ENCODE data around the gene STK17A. TPM values are rescaled to one million over a fixed set of nuclear protein-coding genes. Genes with fewer than 3 reads are reported as not detected.
"Not testable (repeated sequence)": the region's sequence is repeated elsewhere in the genome, so short reads cannot be mapped to it uniquely, and the experiment has no call there.

The STK17A gene
- total RNA-seq, 1 experiment from 2014 or later = 21.3 TPM

DNA sequence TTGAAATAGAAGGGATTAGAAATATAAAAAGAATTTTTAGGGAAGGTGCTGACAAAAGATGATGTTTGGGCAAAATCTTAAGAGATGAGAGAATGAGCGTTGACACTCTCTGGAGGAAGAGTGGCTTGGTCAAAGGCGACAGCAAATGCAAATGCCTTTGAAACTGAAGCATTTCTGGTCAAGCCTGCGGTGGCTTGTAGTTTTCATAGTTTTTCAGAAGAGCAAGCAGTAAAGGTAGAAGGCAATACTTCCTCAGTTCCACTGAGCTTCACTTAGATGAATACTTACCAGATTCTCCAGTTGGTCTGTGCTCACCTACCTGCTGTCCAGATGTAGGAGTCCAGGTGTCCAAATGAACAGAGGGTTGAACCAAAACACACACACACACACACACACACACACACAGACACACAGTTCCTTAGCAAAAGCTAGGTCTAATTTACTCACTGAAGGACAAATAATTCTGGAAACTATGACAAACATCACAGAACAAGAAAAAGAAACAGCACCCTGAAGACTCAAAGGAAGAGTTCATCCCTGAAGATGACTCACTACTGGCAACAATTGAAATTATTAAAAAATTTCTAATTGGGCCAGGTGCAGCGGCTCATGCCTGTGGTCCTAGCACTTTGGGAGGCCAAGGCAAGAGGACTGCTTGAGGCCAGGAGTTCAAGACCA lies 12.1 kb upstream of the STK17A start:
- no TSS peak for BruUV-seq (replicated peaks)
- CTCF ChIA-PET = no interaction called here
- no peak overlapping the region for H3K27ac ChIP-seq (ENCODE audit: low read length)
- no peaks in the 10 kb centered on the region for H3K9me3 ChIP-seq (ENCODE audit: control insufficient read depth, insufficient read depth, low read depth, low read length)
- intact Hi-C loops (cut with micrococcal nuclease; ENCODE audit: unreplicated experiment) = no loop called here
- no peaks in the 10 kb centered on the region for H3K36me3 ChIP-seq (ENCODE audit: control insufficient read depth, insufficient read depth, low read length)
- DNase-seq (ENCODE audit: low read depth, low spot score) (no peak), ATAC-seq (no peak)
- in situ Hi-C loops (cut with HindIII; ENCODE audit: low pct_unique_long_range_greater_than_20kb, low sequenced_read_pairs) = no loop called here
- H3K27me3 ChIP-seq (ENCODE audit: control insufficient read depth, insufficient read depth, low read length) = no peaks in the 10 kb centered on the region
- TF ChIP-seq, protein P1, sequence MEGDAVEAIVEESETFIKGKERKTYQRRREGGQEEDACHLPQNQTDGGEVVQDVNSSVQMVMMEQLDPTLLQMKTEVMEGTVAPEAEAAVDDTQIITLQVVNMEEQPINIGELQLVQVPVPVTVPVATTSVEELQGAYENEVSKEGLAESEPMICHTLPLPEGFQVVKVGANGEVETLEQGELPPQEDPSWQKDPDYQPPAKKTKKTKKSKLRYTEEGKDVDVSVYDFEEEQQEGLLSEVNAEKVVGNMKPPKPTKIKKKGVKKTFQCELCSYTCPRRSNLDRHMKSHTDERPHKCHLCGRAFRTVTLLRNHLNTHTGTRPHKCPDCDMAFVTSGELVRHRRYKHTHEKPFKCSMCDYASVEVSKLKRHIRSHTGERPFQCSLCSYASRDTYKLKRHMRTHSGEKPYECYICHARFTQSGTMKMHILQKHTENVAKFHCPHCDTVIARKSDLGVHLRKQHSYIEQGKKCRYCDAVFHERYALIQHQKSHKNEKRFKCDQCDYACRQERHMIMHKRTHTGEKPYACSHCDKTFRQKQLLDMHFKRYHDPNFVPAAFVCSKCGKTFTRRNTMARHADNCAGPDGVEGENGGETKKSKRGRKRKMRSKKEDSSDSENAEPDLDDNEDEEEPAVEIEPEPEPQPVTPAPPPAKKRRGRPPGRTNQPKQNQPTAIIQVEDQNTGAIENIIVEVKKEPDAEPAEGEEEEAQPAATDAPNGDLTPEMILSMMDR (IDR thresholded peaks at IDR 0.05) = no peak
- TF ChIP-seq, protein P2, sequence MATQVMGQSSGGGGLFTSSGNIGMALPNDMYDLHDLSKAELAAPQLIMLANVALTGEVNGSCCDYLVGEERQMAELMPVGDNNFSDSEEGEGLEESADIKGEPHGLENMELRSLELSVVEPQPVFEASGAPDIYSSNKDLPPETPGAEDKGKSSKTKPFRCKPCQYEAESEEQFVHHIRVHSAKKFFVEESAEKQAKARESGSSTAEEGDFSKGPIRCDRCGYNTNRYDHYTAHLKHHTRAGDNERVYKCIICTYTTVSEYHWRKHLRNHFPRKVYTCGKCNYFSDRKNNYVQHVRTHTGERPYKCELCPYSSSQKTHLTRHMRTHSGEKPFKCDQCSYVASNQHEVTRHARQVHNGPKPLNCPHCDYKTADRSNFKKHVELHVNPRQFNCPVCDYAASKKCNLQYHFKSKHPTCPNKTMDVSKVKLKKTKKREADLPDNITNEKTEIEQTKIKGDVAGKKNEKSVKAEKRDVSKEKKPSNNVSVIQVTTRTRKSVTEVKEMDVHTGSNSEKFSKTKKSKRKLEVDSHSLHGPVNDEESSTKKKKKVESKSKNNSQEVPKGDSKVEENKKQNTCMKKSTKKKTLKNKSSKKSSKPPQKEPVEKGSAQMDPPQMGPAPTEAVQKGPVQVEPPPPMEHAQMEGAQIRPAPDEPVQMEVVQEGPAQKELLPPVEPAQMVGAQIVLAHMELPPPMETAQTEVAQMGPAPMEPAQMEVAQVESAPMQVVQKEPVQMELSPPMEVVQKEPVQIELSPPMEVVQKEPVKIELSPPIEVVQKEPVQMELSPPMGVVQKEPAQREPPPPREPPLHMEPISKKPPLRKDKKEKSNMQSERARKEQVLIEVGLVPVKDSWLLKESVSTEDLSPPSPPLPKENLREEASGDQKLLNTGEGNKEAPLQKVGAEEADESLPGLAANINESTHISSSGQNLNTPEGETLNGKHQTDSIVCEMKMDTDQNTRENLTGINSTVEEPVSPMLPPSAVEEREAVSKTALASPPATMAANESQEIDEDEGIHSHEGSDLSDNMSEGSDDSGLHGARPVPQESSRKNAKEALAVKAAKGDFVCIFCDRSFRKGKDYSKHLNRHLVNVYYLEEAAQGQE (IDR thresholded peaks at IDR 0.05; ENCODE audit: insufficient read depth in 1 of 2, low read depth in 2 of 2, low read length in 1 of 2) = no peak
- no peak for TF ChIP-seq POLR2AphosphoS5 (IDR thresholded peaks at IDR 0.05; ENCODE audit: low read depth, low read length)
- no peak for TF ChIP-seq TCF7L2 (IDR thresholded peaks at IDR 0.05; ENCODE audit: low read depth, low read length)
- TF ChIP-seq SIN3A (IDR thresholded peaks at IDR 0.05; ENCODE audit: borderline replicate concordance, insufficient read depth, low read depth, low read length) = no peak
- no peak overlapping the region for H3K4me3 ChIP-seq (ENCODE audit: low read depth in 2 of 2, low read length in 2 of 2)
- H3K4me1 ChIP-seq (ENCODE audit: control insufficient read depth, insufficient read depth, low read length) = no peaks in the 10 kb centered on the region
- POLR2A ChIA-PET = no interaction called here

DNA sequence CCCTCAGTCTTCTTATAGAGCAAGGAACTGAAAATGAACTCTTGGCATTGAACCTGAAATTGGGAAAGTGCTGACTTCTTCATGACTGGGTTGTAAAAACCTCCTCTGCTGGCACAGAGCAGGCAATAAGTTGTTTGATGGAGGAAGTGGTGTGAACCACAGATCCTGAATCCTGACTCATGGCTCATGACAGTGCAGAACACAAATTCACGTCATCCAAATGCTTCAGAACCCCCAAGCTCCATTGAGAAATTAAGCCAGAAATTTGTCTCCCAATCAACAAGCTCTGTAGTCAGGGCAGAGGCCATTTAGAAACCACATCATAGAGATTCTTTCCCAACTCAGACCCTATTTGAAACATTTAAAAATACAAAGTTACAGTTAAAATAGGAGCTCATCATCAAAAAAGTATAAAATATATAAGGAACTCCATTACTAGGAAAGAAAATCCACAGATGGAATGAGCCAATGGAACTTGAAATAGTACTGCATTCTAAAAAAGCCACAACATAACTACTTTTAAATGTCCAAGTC lies 10.3 kb upstream of the STK17A start:
- H3K4me1 ChIP-seq (ENCODE audit: control insufficient read depth, insufficient read depth, low read length) = no peaks in the 10 kb centered on the region
- H3K27ac ChIP-seq (ENCODE audit: low read length) = no peak overlapping the region
- ATAC-seq (peak; percentile 71; the same call in 1 of the 2 replicates), DNase-seq (ENCODE audit: low read depth, low spot score) (peak; percentile 77)
- no peaks in the 10 kb centered on the region; the same call in 1 of the 2 replicates for H3K27me3 ChIP-seq (ENCODE audit: control insufficient read depth, insufficient read depth, low read length)
- intact Hi-C loops (cut with micrococcal nuclease; ENCODE audit: unreplicated experiment) = no loop called here
- POLR2A ChIA-PET = interaction anchor here (0.5 kb wide), 1 partner anchor 297 kb away, joined by 5 read pairs; the partner anchor contains the start of gene MRPS24
- in situ Hi-C loops (cut with HindIII; ENCODE audit: low pct_unique_long_range_greater_than_20kb, low sequenced_read_pairs) = no loop called here
- BruUV-seq (replicated peaks) = no TSS peak
- H3K4me3 ChIP-seq (ENCODE audit: low read depth in 2 of 2, low read length in 2 of 2) = no peak overlapping the region
- no peaks in the 10 kb centered on the region for H3K36me3 ChIP-seq (ENCODE audit: control insufficient read depth, insufficient read depth, low read length)
- CTCF ChIA-PET = interaction anchor here (1.9 kb wide), 1 partner anchor 10 kb away, joined by 9 read pairs; the partner anchor contains the start of gene STK17A
- no peaks in the 10 kb centered on the region for H3K9me3 ChIP-seq (ENCODE audit: control insufficient read depth, insufficient read depth, low read depth, low read length)
- TF ChIP-seq SIN3A (IDR thresholded peaks at IDR 0.05; ENCODE audit: borderline replicate concordance, insufficient read depth, low read depth, low read length) (no peak), TCF7L2 (IDR thresholded peaks at IDR 0.05; ENCODE audit: low read depth, low read length) (no peak)
- TF ChIP-seq, protein P2 (IDR thresholded peaks at IDR 0.05; ENCODE audit: insufficient read depth in 1 of 2, low read depth in 2 of 2, low read length in 1 of 2) = no peak

DNA sequence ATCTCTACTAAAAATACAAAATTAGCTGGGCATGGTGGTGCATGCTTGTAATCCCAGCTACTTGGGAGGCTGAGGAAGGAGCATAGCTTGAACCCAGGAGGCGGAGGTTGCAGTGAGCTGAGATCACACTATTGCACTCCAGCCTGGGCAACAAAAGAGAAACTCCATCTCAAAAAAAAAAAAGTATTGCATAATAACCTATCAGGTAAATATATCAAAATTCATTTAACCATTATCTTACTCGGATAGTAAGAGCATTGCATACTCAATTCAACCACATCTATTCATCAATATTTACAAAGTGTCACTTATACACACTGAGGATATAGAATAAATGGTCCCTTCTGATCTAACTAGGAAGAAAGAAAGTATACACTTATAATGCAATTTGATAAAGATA lies 9.1 kb upstream of the STK17A start:
- in situ Hi-C loops (cut with HindIII; ENCODE audit: low pct_unique_long_range_greater_than_20kb, low sequenced_read_pairs); H3K36me3 ChIP-seq (ENCODE audit: control insufficient read depth, insufficient read depth, low read length); BruUV-seq (replicated peaks); H3K9me3 ChIP-seq (ENCODE audit: control insufficient read depth, insufficient read depth, low read depth, low read length); H3K4me1 ChIP-seq (ENCODE audit: control insufficient read depth, insufficient read depth, low read length); H3K27ac ChIP-seq (ENCODE audit: low read length); CTCF ChIA-PET; POLR2A ChIA-PET; intact Hi-C loops (cut with micrococcal nuclease; ENCODE audit: unreplicated experiment); ATAC-seq; H3K4me3 ChIP-seq (ENCODE audit: low read depth in 2 of 2, low read length in 2 of 2); DNase-seq (ENCODE audit: low read depth, low spot score); H3K27me3 ChIP-seq (ENCODE audit: control insufficient read depth, insufficient read depth, low read length): not testable (repeated sequence)
